Measurements from ENCODE around the gene PLXNA2. TPM values are rescaled to one million over a fixed set of nuclear protein-coding genes. Genes with fewer than 3 reads are reported as not detected.

PLXNA2 gene
- polyA plus RNA-seq, 6 donors from 2014 or later, result 0.35 to 1.6 (median 0.60) TPM; not detected in 1

GRCh38 chr1:208257351-208257750, 13.2 kb upstream of the PLXNA2 start:
- peaks cover 0 to 18% (median 6%) of the 10 kb centered on the region in 7 donors for H3K9me3 Mint-ChIP-seq
- H3K27me3 Mint-ChIP-seq, result peaks cover 39 to 66% (median 58%) of the 10 kb centered on the region in 3 donors
- no peaks in the 10 kb centered on the region for H3K4me1 Mint-ChIP-seq
- H3K36me3 Mint-ChIP-seq, result peaks cover 0 to 8% of the 10 kb centered on the region in 2 donors
- H3K4me3 Mint-ChIP-seq, result no peak overlapping the region
- no peak for ATAC-seq (ENCODE audit: low read depth in 2 of 2)
- no peak for DNase-seq
- no peak overlapping the region for H3K27ac Mint-ChIP-seq

DNA sequence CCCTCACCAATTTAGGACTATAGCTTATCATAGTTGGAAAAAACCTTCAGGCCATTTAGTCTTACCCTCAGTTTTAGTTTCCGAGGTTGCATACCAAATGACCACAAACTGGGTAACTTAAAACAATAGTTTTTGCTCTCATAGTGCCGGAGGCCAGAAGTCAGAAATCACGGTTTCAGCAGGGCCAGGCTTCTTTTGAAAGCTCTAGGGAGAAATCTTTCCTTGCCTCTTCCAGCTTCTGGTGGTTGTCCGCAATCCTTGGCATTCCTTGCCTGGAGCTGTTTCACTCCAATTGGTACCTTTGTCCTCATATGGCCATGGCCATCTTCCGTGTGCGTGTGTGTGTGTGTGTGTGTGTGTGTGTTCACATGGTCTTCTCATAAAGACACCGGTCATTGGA, 12.4 kb upstream of the PLXNA2 start:
- H3K9me3 Mint-ChIP-seq, result peaks cover 0 to 18% (median 6%) of the 10 kb centered on the region in 7 donors
- peaks cover 37 to 74% (median 63%) of the 10 kb centered on the region in 3 donors for H3K27me3 Mint-ChIP-seq
- H3K4me3 Mint-ChIP-seq, result no peak overlapping the region
- DNase-seq (no peak), ATAC-seq (ENCODE audit: low read depth in 2 of 2) (no peak)
- H3K36me3 Mint-ChIP-seq, result peaks cover 0 to 8% of the 10 kb centered on the region in 2 donors
- no peak overlapping the region for H3K27ac Mint-ChIP-seq
- no peaks in the 10 kb centered on the region for H3K4me1 Mint-ChIP-seq

GRCh38 chr1:208256091-208256490, 11.9 kb upstream of the PLXNA2 start:
- Mint-ChIP-seq H3K27me3 (peaks cover 37 to 77% (median 68%) of the 10 kb centered on the region in 3 donors), H3K4me3 (no peak overlapping the region), H3K36me3 (peaks cover 0 to 8% of the 10 kb centered on the region in 2 donors), H3K4me1 (no peaks in the 10 kb centered on the region), H3K9me3 (peaks cover 0 to 18% (median 6%) of the 10 kb centered on the region in 7 donors), H3K27ac (no peak overlapping the region)
- no peak for DNase-seq
- ATAC-seq (ENCODE audit: low read depth in 2 of 2), result no peak

- Mint-ChIP-seq H3K27me3 (peaks cover 41 to 77% (median 63%) of the 10 kb centered on the region in 3 donors), H3K4me1 (no peaks in the 10 kb centered on the region), H3K9me3 (peaks cover 0 to 10% (median 3%) of the 10 kb centered on the region in 7 donors), H3K4me3 (no peak overlapping the region), H3K36me3 (peaks cover 0 to 8% of the 10 kb centered on the region in 2 donors), H3K27ac (no peak overlapping the region)
- no peak for DNase-seq
- no peak for ATAC-seq (ENCODE audit: low read depth in 2 of 2)
Measured at GRCh38 chr1:208254862-208255261, 10.7 kb upstream of the PLXNA2 start.

DNA sequence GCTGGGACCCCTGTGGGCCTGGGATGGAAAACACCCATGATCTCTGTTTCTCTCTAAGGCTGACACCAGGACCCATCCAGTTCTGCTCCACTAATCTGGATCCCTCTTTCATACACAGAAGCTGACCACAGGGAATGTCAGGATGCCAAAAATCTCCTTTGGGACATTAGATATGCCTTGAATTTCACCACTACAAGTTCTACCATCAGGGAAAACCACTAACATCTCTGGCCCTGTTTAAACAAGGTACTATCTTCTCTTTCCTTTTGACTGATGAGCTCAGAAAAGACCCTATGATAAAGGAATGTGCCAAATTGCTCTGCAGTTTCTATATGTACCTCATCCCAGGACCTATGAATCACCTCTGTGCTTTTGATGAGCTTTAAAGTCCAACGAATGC, 10.2 kb upstream of the PLXNA2 start:
- H3K27me3 Mint-ChIP-seq, result peaks cover 40 to 73% (median 63%) of the 10 kb centered on the region in 3 donors
- H3K36me3 Mint-ChIP-seq, result peaks cover 0 to 4% of the 10 kb centered on the region in 2 donors
- ATAC-seq (ENCODE audit: low read depth in 2 of 2) (no peak), DNase-seq (no peak)
- H3K27ac Mint-ChIP-seq, result no peak overlapping the region
- H3K4me3 Mint-ChIP-seq, result no peak overlapping the region
- no peaks in the 10 kb centered on the region for H3K4me1 Mint-ChIP-seq
- peaks cover 0 to 5% (median 0%) of the 10 kb centered on the region in 7 donors for H3K9me3 Mint-ChIP-seq

GRCh38 chr1:208252836-208253576, 8.8 kb upstream of the PLXNA2 start:
- ATAC-seq (ENCODE audit: low read depth in 2 of 2) (no peak), DNase-seq (no peak)
- Mint-ChIP-seq H3K27ac (no peak overlapping the region), H3K4me3 (no peak overlapping the region), H3K4me1 (no peaks in the 10 kb centered on the region), H3K27me3 (peaks cover 32 to 68% (median 57%) of the 10 kb centered on the region in 3 donors), H3K9me3 (no peaks in the 10 kb centered on the region), H3K36me3 (no peaks in the 10 kb centered on the region)

GRCh38 chr1:208251911-208252835, 8.0 kb upstream of the PLXNA2 start:
- H3K36me3 Mint-ChIP-seq, result no peaks in the 10 kb centered on the region
- H3K9me3 Mint-ChIP-seq, result no peaks in the 10 kb centered on the region
- peaks cover 32 to 61% (median 57%) of the 10 kb centered on the region in 3 donors for H3K27me3 Mint-ChIP-seq
- ATAC-seq (ENCODE audit: low read depth in 2 of 2) (no peak), DNase-seq (no peak)
- H3K27ac Mint-ChIP-seq, result peak overlapping the region in 1 of 6 donors; percentile 22
- H3K4me3 Mint-ChIP-seq, result no peak overlapping the region
- H3K4me1 Mint-ChIP-seq, result no peaks in the 10 kb centered on the region

DNA sequence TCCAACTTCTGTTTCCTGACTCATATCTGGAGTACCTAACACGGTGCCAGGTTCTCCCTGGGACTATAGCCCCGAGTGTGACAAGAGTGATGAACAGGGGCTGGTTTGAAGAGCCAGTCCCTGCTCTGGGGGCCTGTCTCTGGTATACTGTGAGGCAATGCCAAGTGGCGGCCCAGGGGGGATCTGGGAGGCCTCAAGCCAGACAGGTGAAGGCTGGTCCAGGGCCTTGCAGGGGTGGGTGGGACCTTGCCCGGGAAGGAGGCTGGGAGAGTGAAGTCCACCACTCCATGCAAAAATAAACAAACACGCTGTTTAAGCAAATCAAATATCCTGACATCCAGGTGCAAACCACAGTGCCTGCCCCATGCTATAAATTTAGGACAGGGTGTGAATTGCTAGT, 6.8 kb upstream of the PLXNA2 start:
- DNase-seq (no peak), ATAC-seq (ENCODE audit: low read depth in 2 of 2) (no peak)
- Mint-ChIP-seq H3K27me3 (peaks cover 23 to 50% (median 47%) of the 10 kb centered on the region in 3 donors), H3K36me3 (no peaks in the 10 kb centered on the region), H3K4me3 (no peak overlapping the region), H3K9me3 (no peaks in the 10 kb centered on the region), H3K4me1 (no peaks in the 10 kb centered on the region), H3K27ac (no peak overlapping the region)

DNA sequence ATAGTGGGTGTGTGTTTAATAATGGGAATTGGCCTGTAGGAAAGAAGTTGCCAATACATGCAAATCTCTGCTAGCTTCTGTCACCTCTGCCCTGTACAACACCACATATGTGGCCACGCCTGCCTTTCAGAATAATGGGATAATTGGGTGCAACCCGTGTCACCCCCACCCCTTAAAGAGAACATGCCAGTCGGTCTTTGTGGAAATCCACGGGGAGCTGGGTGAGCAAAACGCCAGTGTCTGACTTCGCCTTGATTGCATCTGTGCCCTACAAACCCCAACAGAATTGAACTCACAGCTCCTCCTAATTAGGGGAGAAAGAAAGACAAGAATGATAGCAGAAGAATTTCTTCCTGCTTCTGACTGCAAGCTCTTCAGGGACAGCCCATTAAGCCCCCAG, 6.4 kb upstream of the PLXNA2 start:
- Mint-ChIP-seq H3K27me3 (peaks cover 20 to 46% (median 43%) of the 10 kb centered on the region in 3 donors), H3K36me3 (no peaks in the 10 kb centered on the region), H3K4me3 (no peak overlapping the region), H3K9me3 (no peaks in the 10 kb centered on the region), H3K27ac (no peak overlapping the region), H3K4me1 (no peaks in the 10 kb centered on the region)
- ATAC-seq (ENCODE audit: low read depth in 2 of 2), result no peak
- DNase-seq, result no peak

GRCh38 chr1:208248991-208249696, 5.0 kb upstream of the PLXNA2 start:
- Mint-ChIP-seq H3K4me3 (no peak overlapping the region), H3K4me1 (peaks cover 10 to 15% (median 10%) of the 10 kb centered on the region in 3 donors), H3K36me3 (no peaks in the 10 kb centered on the region), H3K9me3 (no peaks in the 10 kb centered on the region), H3K27ac (no peak overlapping the region), H3K27me3 (peaks cover 12 to 35% (median 35%) of the 10 kb centered on the region in 3 donors)
- DNase-seq, result no peak
- ATAC-seq (ENCODE audit: low read depth in 2 of 2), result no peak

GRCh38 chr1:208248307-208248801, 4.2 kb upstream of the PLXNA2 start:
- peaks cover 9 to 31% (median 28%) of the 10 kb centered on the region in 3 donors for H3K27me3 Mint-ChIP-seq
- H3K4me3 Mint-ChIP-seq, result no peak overlapping the region
- no peaks in the 10 kb centered on the region for H3K9me3 Mint-ChIP-seq
- no peak for DNase-seq
- H3K27ac Mint-ChIP-seq, result no peak overlapping the region
- ATAC-seq (ENCODE audit: low read depth in 2 of 2), result no peak
- no peaks in the 10 kb centered on the region for H3K36me3 Mint-ChIP-seq
- H3K4me1 Mint-ChIP-seq, result peaks cover 10 to 18% (median 10%) of the 10 kb centered on the region in 3 donors

- H3K27ac Mint-ChIP-seq, result no peak overlapping the region
- no peak for ATAC-seq (ENCODE audit: low read depth in 2 of 2)
- DNase-seq, result no peak
- H3K36me3 Mint-ChIP-seq, result no peaks in the 10 kb centered on the region
- peaks cover 4 to 25% (median 22%) of the 10 kb centered on the region in 3 donors for H3K27me3 Mint-ChIP-seq
- H3K4me3 Mint-ChIP-seq, result no peak overlapping the region
- H3K4me1 Mint-ChIP-seq, result peaks cover 10 to 23% (median 13%) of the 10 kb centered on the region in 3 donors
- no peaks in the 10 kb centered on the region for H3K9me3 Mint-ChIP-seq
Measured at GRCh38 chr1:208247696-208248095, 3.5 kb upstream of the PLXNA2 start.

GRCh38 chr1:208245185-208245705, 1.1 kb upstream of the PLXNA2 start:
- ATAC-seq (ENCODE audit: low read depth in 2 of 2) (peak; percentile 64), DNase-seq (peak; percentile 66)
- no peaks in the 10 kb centered on the region for H3K36me3 Mint-ChIP-seq
- H3K4me1 Mint-ChIP-seq, result peaks cover 10 to 24% (median 14%) of the 10 kb centered on the region in 3 donors
- H3K9me3 Mint-ChIP-seq, result no peaks in the 10 kb centered on the region
- peak overlapping the region; percentile 84 to 98 (median 92) for H3K4me3 Mint-ChIP-seq
- H3K27ac Mint-ChIP-seq, result peak overlapping the region in 5 of 6 donors; percentile 27 to 95 (median 88)
- peaks cover 0 to 8% (median 8%) of the 10 kb centered on the region in 3 donors for H3K27me3 Mint-ChIP-seq
